Neural progenitor cell (in vitro differentiated cells): ENCODE measurements around the gene TNN.

Experiments
- EZH2phosphoT487 ChIP-seq: fragments of 200-600 bp; sonication (generic); IDR thresholded peaks from 2 replicates; pipeline ENCODE4 v1.6.1; 2017; ENCODE audit warnings: antibody characterized with exemption
- TF ChIP-seq, protein P1 (sequence below): fragments of 200-600 bp; sonication (generic); IDR thresholded peaks from 2 replicates; pipeline ENCODE4 v1.5.1; 2017; ENCODE audit warnings: antibody characterized with exemption, mild to moderate bottlenecking

GRCh38 chr1:175134500-175134899 is 66.9 kb downstream of the TNN start:
- TF ChIP-seq, protein P1, sequence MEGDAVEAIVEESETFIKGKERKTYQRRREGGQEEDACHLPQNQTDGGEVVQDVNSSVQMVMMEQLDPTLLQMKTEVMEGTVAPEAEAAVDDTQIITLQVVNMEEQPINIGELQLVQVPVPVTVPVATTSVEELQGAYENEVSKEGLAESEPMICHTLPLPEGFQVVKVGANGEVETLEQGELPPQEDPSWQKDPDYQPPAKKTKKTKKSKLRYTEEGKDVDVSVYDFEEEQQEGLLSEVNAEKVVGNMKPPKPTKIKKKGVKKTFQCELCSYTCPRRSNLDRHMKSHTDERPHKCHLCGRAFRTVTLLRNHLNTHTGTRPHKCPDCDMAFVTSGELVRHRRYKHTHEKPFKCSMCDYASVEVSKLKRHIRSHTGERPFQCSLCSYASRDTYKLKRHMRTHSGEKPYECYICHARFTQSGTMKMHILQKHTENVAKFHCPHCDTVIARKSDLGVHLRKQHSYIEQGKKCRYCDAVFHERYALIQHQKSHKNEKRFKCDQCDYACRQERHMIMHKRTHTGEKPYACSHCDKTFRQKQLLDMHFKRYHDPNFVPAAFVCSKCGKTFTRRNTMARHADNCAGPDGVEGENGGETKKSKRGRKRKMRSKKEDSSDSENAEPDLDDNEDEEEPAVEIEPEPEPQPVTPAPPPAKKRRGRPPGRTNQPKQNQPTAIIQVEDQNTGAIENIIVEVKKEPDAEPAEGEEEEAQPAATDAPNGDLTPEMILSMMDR: no peak
- TF ChIP-seq EZH2phosphoT487: no peak
